ENCODE data around the gene TRIO. TPM values are rescaled to one million over a fixed set of nuclear protein-coding genes. Genes with fewer than 3 reads are reported as not detected.
A peak's percentile ranks its signal among the peaks of the same experiment; 100 is the strongest.

Gene TRIO
- total RNA-seq, 4 donors from 2014 or later = 186 to 388 (median 285) TPM

- Histone ChIP-seq H3K4me3 (no peak overlapping the region), H3K9me3 (no peaks in the 10 kb centered on the region), H3K27me3 (no peaks in the 10 kb centered on the region), H3K4me1 (no peaks in the 10 kb centered on the region), H3K27ac (no peak overlapping the region), H3K36me3 (no peaks in the 10 kb centered on the region)
- 88 to 94% methylated on average over 5 to 6 of the region's 6 CpGs for WGBS, 2 donors (ENCODE audit: low coverage in 1 of 2)
- in situ Hi-C loops (cut with MboI; ENCODE audit: low pct_ligation_motif_present in 1 of 4, low pct_unique_long_range_greater_than_20kb in 1 of 4, low sequenced_read_pairs in 3 of 4) = no loop called here
- no peak for TF ChIP-seq POLR2AphosphoS5 (IDR thresholded peaks at IDR 0.05)
- TF ChIP-seq, protein P1, sequence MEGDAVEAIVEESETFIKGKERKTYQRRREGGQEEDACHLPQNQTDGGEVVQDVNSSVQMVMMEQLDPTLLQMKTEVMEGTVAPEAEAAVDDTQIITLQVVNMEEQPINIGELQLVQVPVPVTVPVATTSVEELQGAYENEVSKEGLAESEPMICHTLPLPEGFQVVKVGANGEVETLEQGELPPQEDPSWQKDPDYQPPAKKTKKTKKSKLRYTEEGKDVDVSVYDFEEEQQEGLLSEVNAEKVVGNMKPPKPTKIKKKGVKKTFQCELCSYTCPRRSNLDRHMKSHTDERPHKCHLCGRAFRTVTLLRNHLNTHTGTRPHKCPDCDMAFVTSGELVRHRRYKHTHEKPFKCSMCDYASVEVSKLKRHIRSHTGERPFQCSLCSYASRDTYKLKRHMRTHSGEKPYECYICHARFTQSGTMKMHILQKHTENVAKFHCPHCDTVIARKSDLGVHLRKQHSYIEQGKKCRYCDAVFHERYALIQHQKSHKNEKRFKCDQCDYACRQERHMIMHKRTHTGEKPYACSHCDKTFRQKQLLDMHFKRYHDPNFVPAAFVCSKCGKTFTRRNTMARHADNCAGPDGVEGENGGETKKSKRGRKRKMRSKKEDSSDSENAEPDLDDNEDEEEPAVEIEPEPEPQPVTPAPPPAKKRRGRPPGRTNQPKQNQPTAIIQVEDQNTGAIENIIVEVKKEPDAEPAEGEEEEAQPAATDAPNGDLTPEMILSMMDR (IDR thresholded peaks at IDR 0.05) = no peak
- TF ChIP-seq POLR2A (IDR thresholded peaks at IDR 0.05) = no peak
- no peak for TF ChIP-seq EP300 (IDR thresholded peaks at IDR 0.05; ENCODE audit: low read depth)
- intact Hi-C loops (cut with DNase I; ENCODE audit: low total_unique reads) = no loop called here
- no peak for DNase-seq
Measured at GRCh38 chr5:14528115-14528514, 385.0 kb downstream of the TRIO start.

DNA sequence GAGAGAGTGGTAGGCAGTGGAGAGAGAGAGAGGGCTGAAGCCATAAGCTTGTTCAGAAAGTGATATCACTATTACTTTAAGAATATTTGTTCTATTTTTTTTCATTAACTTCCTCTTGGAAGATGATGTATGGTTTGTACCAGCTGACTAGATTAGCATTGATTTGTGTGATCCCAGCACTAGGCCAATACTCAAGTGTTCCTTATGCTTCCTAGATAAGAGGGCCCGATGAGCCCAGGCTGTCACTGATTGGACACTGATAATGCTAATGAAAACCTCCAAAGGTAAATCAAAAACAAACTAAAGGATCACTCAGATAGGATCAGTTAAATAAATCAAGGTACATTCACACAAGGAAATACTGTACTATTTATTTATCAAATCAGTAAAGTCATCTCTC, 385.8 kb downstream of the TRIO start:
- Histone ChIP-seq H3K36me3 (no peaks in the 10 kb centered on the region), H3K27me3 (no peaks in the 10 kb centered on the region), H3K9me3 (no peaks in the 10 kb centered on the region), H3K27ac (no peak overlapping the region), H3K4me3 (no peak overlapping the region), H3K4me1 (no peaks in the 10 kb centered on the region)
- in situ Hi-C loops (cut with MboI; ENCODE audit: low pct_ligation_motif_present in 1 of 4, low pct_unique_long_range_greater_than_20kb in 1 of 4, low sequenced_read_pairs in 3 of 4) (no loop called here), intact Hi-C loops (cut with DNase I; ENCODE audit: low total_unique reads) (no loop called here)
- DNase-seq = no peak
- 18 to 56% methylated on average over 1 of the region's 1 CpG for WGBS, 2 donors (ENCODE audit: low coverage in 1 of 2)
- TF ChIP-seq EP300 (IDR thresholded peaks at IDR 0.05; ENCODE audit: low read depth) (no peak), POLR2AphosphoS5 (IDR thresholded peaks at IDR 0.05) (no peak), POLR2A (IDR thresholded peaks at IDR 0.05) (no peak)

- 64 to 83% methylated on average over 6 to 7 of the region's 7 CpGs for WGBS, 2 donors (ENCODE audit: low coverage in 1 of 2)
Measured at GRCh38 chr5:14531668-14532067, 388.5 kb downstream of the TRIO start.

GRCh38 chr5:14532180-14532579, 389.0 kb downstream of the TRIO start:
- no peak for DNase-seq
- intact Hi-C loops (cut with DNase I; ENCODE audit: low total_unique reads) (no loop called here), in situ Hi-C loops (cut with MboI; ENCODE audit: low pct_ligation_motif_present in 1 of 4, low pct_unique_long_range_greater_than_20kb in 1 of 4, low sequenced_read_pairs in 3 of 4) (no loop called here)

More at GRCh38 chr5:14531668-14532067, 388.5 kb downstream of the TRIO start:
- Histone ChIP-seq H3K9me3 (no peaks in the 10 kb centered on the region), H3K36me3 (no peaks in the 10 kb centered on the region), H3K27me3 (no peaks in the 10 kb centered on the region), H3K4me3 (no peak overlapping the region), H3K4me1 (peaks cover 0 to 8% (median 8%) of the 10 kb centered on the region in 4 donors), H3K27ac (no peak overlapping the region)
- in situ Hi-C loops (cut with MboI; ENCODE audit: low pct_ligation_motif_present in 1 of 4, low pct_unique_long_range_greater_than_20kb in 1 of 4, low sequenced_read_pairs in 3 of 4) (no loop called here), intact Hi-C loops (cut with DNase I; ENCODE audit: low total_unique reads) (no loop called here)
- no peak for DNase-seq
- no peak for TF ChIP-seq POLR2AphosphoS5 (IDR thresholded peaks at IDR 0.05)

DNA sequence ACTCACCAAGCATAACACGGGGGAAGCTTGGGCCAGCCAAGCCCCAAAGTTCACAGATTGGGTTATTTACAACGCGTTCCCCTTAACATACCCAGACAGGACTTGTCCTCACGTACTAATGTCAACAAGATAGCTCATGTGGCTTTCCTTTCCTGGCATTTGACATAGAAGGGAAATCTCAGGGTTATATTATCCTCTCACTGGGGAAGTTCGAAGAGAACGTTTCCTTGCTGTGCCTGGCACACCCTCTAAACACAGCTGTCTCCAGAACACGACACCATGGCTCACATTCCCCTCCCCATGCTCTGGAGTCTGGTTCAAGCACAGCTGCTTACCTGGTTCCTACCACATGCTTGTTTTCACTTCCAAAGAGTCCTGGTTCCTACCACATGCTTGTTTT, 391.6 kb downstream of the TRIO start:
- intact Hi-C loops (cut with DNase I; ENCODE audit: low total_unique reads) = no loop called here
- Histone ChIP-seq H3K4me1 (peaks cover 0 to 8% (median 8%) of the 10 kb centered on the region in 4 donors), H3K9me3 (no peaks in the 10 kb centered on the region), H3K4me3 (no peak overlapping the region), H3K27ac (peak overlapping the region in 1 of 4 donors; percentile 9), H3K36me3 (no peaks in the 10 kb centered on the region), H3K27me3 (no peaks in the 10 kb centered on the region)
- TF ChIP-seq POLR2AphosphoS5 (IDR thresholded peaks at IDR 0.05) (peak in 1 of 3 donors; percentile 27), EP300 (IDR thresholded peaks at IDR 0.05; ENCODE audit: low read depth) (no peak)
- in situ Hi-C loops (cut with MboI; ENCODE audit: low pct_ligation_motif_present in 1 of 4, low pct_unique_long_range_greater_than_20kb in 1 of 4, low sequenced_read_pairs in 3 of 4) = no loop called here
- WGBS, 2 donors (ENCODE audit: low coverage in 1 of 2) = 12 to 17% methylated on average over 7 of the region's 7 CpGs
- DNase-seq = no peak

More at GRCh38 chr5:14532180-14532579, 389.0 kb downstream of the TRIO start:
- peaks cover 0 to 8% (median 8%) of the 10 kb centered on the region in 4 donors for H3K4me1 ChIP-seq
- H3K27me3 ChIP-seq = no peaks in the 10 kb centered on the region
- H3K4me3 ChIP-seq = no peak overlapping the region
- WGBS, 2 donors (ENCODE audit: low coverage in 1 of 2) = 73 to 100% methylated on average over 1 to 3 of the region's 3 CpGs
- no peak overlapping the region for H3K27ac ChIP-seq
- TF ChIP-seq, protein P1 (IDR thresholded peaks at IDR 0.05) = no peak
- no peak for TF ChIP-seq POLR2A (IDR thresholded peaks at IDR 0.05)
- no peak for TF ChIP-seq POLR2AphosphoS5 (IDR thresholded peaks at IDR 0.05)
- no peak for TF ChIP-seq EP300 (IDR thresholded peaks at IDR 0.05; ENCODE audit: low read depth)
- no peaks in the 10 kb centered on the region for H3K36me3 ChIP-seq
- H3K9me3 ChIP-seq = no peaks in the 10 kb centered on the region

DNA sequence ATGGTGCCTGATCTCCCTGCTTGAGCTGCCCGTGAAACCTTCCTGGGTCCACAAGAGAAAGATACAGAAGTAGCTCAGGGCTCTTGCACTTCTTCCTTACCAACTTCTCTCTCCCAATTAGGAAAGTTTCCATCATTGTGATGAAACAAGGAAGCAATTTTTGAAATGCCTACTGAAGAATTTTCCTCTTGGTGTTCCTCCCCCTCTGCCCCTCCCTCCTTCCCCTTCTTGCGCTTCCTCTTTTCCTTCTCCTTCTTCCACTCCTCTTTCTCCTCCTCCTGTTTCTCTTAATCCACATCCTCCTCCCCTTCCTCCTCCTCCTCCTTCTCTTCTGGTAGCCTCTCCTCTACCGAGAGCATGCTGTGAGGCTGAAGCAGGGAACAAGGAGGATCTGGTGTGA, 402.2 kb downstream of the TRIO start:
- no peak for DNase-seq
- H3K4me3 ChIP-seq = no peak overlapping the region
- no peak overlapping the region for H3K27ac ChIP-seq
- H3K4me1 ChIP-seq = peaks cover 0 to 2% (median 0%) of the 10 kb centered on the region in 4 donors
- in situ Hi-C loops (cut with MboI; ENCODE audit: low pct_ligation_motif_present in 1 of 4, low pct_unique_long_range_greater_than_20kb in 1 of 4, low sequenced_read_pairs in 3 of 4) (no loop called here), intact Hi-C loops (cut with DNase I; ENCODE audit: low total_unique reads) (no loop called here)
- no peaks in the 10 kb centered on the region for H3K36me3 ChIP-seq
- H3K27me3 ChIP-seq = no peaks in the 10 kb centered on the region
- H3K9me3 ChIP-seq = peaks cover 6% of the 10 kb centered on the region in 2 donors
- TF ChIP-seq POLR2AphosphoS5 (IDR thresholded peaks at IDR 0.05) = no peak
- TF ChIP-seq POLR2A (IDR thresholded peaks at IDR 0.05) = no peak
- TF ChIP-seq EP300 (IDR thresholded peaks at IDR 0.05; ENCODE audit: low read depth) = no peak
- TF ChIP-seq, protein P1 (IDR thresholded peaks at IDR 0.05) = no peak
- 73 to 82% methylated on average over 2 to 3 of the region's 3 CpGs for WGBS, 2 donors (ENCODE audit: low coverage in 1 of 2)

Measured in transverse colon (tissue), 4 donors.